HL-60 (cell line): ENCODE data around the gene MSX1.

Source experiments
- CTCF ChIP-seq: IDR thresholded peaks from one replicate; pipeline ENCODE4 v1.5.1; 2011; ENCODE audit warnings: low read length, control low read depth, inconsistent platforms; ENCODE audit not compliant: insufficient read depth
- GABPA ChIP-seq: IDR thresholded peaks from 2 replicates; pipeline ENCODE4 v1.6.1; 2012; ENCODE audit warnings: low read depth
- POLR2AphosphoS5 ChIP-seq: IDR thresholded peaks from 2 replicates; pipeline ENCODE4 v1.6.1; 2012; ENCODE audit warnings: low read depth
- REST ChIP-seq: IDR thresholded peaks from 2 replicates; pipeline ENCODE4 v1.6.1; 2012; ENCODE audit warnings: low read depth; ENCODE audit not compliant: insufficient replicate concordance

- no peak for TF ChIP-seq CTCF
- no peak for TF ChIP-seq REST
- no peak for TF ChIP-seq POLR2AphosphoS5
- no peak for TF ChIP-seq GABPA
Observed at GRCh38 chr4:4810092-4810774, 49.2 kb upstream of the MSX1 start.
